IPS-18c (cell line): ENCODE measurements around the gene MEG3.

ENCODE experiments used
- H3K4me3 ChIP-seq: 2 replicates; pipeline ENCODE4 v1.7.0; 2013; ENCODE audit warnings: low read depth, mild to moderate bottlenecking, low read length, moderate library complexity; ENCODE audit not compliant: insufficient read depth
- H3K9me3 ChIP-seq: one replicate; pipeline ENCODE4 v1.6.1; 2013; ENCODE audit warnings: mild to moderate bottlenecking, low read length, moderate library complexity; ENCODE audit not compliant: control insufficient read depth, insufficient read depth

The MEG3 gene

DNA sequence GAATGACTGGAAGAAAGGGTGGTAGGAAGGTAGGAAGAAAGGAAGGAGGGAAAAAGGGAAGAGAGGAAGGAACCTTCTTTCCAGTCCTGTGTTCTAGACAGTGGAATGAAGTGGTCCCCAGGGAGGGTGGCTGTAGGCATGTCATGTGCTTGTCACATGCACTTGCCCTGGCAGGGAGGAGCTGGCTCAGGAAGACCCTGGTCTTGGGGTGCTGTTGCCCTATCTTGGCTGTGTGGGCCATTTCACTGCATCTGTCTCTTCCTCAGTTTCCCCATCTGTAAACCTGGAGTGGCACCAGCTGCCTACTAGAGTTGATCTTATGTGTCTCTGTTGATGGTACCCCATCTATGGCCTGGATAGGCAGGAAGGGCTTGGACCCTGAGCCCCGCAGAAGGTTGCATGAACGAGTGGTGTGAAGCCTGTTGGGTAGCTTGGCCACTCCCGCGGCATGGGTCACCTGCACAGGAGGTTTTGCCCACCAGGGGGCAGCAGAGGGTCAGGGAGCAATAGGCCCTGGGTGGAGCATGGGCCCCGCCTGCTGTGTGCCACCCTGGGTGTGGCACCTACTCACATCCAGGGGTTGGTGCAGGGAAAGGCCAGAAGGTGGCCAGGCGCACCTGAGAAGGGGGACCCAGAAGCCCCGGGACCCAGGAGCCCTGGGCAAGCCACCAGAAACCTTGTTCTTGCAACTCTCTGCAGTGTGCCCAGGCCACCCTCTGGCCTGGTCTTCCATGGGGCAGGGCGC is 25.1 kb downstream of the MEG3 start:
- no peaks in the 10 kb centered on the region for H3K9me3 ChIP-seq

DNA sequence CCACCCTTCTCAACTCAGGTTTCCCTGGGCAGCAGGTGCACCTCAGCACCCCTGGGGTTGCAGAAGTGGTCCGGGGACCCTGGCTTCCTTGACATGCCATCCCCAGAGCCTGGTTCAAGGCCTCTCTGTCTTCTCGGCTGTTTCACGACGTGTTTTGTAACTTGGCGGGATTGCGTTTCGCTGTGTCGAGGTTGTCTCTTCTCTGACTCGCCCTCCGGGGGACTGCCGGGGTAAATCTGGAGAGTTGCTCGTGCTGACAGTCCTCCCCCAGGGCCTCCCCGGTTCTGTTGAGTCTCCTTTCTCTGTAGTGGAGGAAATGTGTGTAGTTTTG is 25.6 kb downstream of the MEG3 start:
- Histone ChIP-seq H3K4me3 (no peak overlapping the region), H3K9me3 (no peaks in the 10 kb centered on the region)

More for the DNA sequence above, 25.1 kb downstream of the MEG3 start:
- no peak overlapping the region for H3K4me3 ChIP-seq

DNA sequence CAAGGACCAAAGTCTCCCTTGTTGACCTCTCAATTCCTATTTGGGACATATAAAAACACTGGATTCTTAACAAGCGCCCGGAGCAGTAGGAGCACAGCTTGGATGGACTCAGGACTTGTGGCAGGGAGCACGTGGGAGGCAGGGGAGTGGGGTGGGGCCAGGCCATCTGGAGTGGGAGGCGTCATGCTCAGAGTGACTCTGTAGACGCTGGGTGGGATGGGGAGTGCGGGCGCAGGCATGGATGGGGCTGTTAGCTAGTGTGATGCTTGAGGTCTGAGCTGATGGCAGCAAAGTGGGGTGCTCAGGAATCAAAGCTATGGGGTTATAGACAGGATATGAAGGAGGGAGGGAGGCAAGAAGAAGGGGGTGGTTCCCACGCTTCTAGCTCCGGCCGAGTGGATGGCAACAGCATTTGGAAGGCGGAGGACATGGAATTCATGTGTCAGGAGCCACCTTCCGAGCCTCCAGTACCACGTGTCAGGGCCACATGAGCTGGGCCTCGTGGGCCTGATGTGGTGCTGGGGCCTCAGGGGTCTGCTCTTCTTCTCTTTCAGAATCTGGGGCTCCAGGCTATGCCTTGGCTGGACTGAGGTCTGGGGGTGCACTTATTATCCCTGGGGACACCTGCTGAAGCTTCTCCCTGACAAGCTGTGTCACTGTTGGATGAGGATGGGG is 26.2 kb downstream of the MEG3 start:
- Histone ChIP-seq H3K9me3 (no peaks in the 10 kb centered on the region), H3K4me3 (no peak overlapping the region)

DNA sequence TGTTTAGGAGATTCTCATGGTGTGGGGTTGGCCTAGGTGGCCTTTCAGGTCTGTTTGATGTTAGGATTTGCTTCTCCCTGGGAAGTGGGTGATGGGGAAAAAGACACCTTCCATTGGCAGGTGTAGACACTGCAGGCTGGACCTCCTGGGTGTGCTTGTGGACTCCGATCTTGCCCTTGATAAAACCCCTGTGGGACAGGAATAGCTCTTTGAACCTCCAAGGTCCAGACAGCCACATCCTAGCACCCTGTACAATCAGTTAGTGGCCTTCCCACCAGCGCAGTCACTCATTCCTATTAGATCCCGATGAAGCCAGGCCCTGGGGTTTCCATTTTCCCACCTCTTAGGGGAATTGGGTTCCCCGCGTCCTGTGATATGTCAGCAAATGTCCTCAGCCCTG is 28.5 kb downstream of the MEG3 start:
- Histone ChIP-seq H3K4me3 (no peak overlapping the region), H3K9me3 (no peaks in the 10 kb centered on the region)

DNA sequence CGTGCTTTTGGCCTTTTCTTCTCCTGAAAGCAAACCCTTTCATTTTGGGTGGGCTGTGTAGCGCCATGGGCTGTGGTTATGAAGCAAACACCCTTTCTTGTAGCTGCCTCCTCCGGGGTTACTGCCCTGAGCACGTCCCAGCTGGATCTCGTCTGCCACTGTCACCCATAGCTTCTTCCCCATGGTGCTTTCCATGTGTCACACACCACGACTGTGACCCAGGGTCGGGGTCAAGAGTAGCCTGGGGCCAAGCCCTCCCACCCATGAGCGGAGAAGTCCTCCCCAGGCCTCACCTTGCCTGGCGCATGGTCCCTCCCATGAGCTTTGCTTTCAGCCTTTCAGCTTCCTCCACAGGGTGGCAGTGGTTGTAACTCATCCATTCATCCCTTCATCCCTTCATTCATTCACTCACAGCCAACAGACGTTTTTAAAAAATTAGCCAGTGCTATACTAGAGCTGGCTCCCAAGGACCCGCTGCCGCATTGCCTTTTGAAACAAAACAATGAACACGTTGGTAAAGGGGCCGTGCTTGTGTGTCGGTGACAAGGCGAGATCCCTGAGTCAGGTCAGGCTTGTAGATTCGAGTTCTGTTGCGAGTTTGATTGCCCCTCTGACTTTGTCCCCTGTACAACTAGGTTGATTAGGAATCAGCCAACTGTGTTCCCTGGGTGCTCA is 29.5 kb downstream of the MEG3 start:
- Histone ChIP-seq H3K4me3 (no peak overlapping the region), H3K9me3 (no peaks in the 10 kb centered on the region)

DNA sequence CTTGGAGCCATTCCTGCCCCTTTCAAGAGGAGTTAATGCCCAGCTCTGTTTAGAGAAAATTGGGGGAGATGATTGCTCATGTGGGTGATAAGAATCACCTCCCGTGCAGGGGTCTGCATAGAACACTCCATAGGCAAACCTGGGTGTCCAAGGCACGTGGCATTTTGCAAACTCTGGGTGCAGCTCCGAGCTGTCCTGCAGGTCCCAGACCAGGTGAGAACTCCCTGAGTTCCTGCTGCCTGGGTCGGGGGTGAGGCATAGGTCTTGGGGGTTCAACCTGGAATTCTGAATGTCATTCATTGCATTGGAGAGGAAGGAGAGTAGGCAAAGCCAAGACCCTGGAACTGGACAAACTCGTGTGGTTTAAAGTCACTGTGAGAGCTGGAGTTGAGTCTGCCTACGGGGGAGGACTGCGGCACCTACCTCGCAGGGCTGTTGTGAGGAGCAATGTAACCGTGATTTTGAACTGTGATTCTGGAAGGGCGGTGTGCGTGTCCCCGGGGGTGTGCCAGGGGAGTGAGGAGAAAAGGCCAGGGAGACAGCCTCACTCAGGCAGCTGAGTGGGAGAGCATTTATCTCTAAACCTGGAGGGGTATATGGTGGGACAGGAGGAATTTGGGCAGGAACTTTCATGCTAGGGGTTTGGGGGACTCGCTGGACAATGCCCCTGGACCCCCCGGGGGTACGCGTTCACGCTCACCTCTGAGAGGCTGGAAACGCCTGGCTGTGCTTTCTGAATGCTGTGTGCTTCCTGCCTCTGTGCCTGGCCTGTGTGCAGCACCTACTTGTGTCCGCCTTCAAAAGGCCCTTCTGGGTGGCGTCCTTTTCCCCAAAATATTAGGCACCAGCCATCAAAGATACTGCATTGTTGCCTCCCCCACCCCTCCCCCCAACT is 30.4 kb downstream of the MEG3 start:
- H3K4me3 ChIP-seq: no peak overlapping the region
- no peaks in the 10 kb centered on the region for H3K9me3 ChIP-seq

DNA sequence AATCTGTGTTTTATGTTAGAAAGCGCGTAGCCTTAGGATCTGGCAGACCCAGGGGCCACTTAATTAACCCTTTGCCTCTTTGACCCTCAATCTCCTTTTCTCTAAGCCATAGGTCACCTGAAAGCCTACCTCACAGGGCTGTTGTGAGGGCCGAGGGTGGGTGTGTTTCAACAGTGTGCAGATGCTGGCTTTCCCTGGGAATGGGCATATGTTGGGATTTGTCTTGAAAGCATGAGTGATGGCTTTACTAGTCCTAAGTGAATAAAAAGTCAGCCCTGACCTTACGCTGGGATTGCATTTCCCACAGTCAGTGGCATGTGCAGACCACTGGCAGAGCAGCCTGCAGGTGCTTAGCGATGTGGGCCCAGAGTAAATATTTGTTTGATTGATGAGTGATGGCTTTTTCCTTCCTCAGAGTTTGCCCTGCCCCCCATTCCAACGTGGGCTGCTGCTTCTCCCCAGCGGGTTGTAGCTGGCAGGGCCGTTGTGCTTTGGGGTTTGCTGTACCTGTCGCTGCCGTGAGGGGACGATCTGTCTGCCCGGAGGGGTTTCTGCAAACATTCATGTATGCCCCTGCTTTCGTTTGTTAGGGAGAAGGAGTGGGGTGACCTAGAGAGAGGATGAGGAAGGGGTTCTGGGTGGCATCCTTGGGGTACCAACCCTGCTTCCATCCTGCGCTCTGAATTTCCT is 31.5 kb downstream of the MEG3 start:
- Histone ChIP-seq H3K9me3 (no peaks in the 10 kb centered on the region), H3K4me3 (no peak overlapping the region)

DNA sequence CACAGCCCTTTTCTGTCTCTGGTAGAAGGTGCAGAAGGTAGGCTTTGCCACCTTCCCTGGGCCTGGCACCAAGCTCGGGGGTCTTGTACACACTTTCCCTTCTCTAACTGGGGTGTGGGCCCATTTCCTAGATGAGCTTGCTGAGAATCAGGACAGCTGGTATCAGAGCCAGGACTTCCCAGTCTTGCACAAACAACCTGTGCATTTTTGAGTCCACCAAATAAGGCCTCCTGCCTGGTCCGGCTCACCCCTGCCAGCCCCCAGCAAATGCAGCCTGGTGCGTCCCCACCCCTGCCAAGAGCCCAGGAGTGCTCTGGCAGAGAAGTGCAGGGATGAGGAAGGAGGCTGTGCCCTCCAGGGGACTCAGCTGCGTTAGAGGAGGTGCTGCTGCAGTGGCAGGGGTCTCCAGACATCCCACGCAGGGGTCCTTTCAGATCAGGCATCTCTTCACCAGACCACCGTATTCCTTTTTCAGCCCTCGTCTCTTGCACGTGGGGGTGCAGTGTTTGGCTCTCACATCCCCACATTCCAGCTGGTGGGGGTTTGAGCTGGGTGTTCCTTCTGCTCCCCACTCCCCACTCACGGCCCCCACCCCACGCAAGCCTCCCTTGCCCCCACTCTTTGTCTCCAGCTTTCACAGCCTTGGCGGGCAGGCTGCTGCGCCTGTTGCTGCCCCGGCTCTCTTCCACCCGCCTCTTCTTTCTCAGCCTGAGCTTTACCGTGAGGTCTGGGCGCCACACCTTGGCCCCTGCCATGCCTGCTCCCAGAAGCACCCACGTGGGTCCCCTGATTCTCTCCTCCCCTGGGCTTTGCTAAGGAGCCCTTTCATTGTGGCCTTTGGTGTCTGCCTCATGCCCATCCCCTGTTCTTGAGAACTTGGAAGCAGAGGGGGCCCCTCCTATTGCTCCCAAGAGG is 32.3 kb downstream of the MEG3 start:
- Histone ChIP-seq H3K4me3 (no peak overlapping the region), H3K9me3 (no peaks in the 10 kb centered on the region)

DNA sequence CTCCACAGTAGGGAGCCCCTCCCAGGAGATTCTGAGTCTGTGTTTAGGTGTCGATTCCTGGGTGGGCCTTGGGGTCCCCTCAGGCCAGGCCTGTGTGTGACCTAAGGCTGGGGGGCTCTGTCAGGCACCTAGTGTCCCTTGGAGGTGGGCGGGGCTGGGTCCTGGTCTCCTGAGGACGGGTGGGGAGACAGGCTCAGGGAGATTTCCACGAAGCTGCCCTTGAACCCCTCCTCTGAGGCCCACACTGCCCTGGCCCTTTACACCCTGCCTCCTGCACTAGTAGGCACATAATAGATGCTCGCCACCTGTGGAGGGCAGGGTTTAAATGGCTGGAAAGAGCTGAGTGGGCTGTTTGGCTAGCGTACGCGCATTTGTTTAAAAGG is 32.9 kb downstream of the MEG3 start:
- no peaks in the 10 kb centered on the region for H3K9me3 ChIP-seq
- H3K4me3 ChIP-seq: no peak overlapping the region

DNA sequence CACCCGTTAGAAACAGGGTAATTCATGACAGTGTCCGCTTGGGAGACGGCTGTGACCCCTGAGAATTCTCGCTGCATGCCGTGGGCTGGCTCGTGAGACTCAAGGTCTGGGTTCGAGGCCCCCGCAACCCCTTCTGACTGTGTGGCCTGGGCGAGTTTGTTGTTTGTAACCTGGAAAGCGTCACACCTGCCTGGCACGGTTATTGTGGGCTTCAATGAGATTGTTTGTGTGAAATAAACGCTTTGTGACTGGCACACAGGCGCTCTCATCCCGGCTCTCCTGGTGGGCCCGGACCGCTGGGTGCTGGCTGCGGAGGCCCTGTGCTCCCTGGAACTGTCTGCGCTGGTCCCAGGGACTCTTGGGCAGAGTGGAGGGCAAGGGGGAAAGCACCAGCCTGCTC is 33.9 kb downstream of the MEG3 start:
- no peaks in the 10 kb centered on the region for H3K9me3 ChIP-seq

DNA sequence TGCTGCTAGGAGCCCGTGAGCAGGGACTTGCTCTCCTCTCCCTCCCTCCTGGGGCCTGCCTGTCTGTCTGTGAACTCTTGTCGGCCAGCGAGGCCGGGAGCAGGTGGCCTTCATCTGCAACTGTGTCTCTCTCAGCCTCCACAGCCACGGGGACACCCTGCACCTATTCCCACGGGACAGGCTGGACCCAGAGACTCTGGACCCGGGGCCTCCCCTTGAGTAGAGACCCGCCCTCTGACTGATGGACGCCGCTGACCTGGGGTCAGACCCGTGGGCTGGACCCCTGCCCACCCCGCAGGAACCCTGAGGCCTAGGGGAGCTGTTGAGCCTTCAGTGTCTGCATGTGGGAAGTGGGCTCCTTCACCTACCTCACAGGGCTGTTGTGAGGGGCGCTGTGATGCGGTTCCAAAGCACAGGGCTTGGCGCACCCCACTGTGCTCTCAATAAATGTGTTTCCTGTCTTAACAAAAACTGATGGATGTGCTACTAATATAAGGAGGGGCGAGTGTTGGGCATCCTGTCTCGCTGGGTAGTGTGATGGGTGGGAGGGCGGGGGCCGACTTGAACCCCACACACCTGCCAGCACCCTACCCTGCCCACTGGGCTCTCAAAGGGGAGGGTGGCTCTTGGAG is 34.8 kb downstream of the MEG3 start:
- Histone ChIP-seq H3K4me3 (no peak overlapping the region), H3K9me3 (no peaks in the 10 kb centered on the region)

More for the DNA sequence above, 33.9 kb downstream of the MEG3 start:
- no peak overlapping the region for H3K4me3 ChIP-seq

DNA sequence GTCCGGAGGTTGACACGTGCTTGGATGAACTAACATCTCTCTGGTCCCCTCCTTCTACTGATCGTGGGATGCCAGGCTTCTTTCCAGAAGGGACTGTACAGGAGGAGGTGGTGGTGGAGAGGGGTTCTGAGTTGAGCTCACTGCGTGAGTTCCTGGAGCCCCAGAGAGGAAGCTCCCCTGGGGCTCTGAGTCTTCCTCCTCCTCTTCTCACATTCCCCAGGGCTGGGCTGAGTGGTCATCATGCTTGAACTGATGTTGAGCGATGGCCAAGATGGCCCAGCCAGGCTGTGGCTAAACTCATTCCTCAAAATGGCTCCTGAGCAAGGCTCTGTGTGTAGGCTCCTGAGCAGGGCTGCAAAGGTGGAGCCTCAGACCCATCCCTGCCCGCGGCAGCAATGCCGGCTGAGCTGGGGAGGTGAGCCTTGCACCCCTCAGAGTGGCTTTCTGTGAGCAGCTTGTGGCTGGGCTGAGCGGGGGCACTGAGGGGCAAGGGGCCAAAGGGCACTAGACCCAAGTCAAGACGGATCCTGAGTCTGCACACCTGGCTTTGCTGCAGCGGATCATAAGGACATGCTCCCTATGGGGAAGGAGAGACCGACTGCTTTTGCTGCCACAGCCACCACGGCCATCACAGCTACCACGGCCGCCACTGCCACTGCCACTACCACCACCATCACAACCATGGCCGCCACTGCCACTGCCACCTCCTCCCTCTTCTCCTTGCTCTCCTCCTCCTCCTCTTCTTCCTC is 35.4 kb downstream of the MEG3 start:
- no peaks in the 10 kb centered on the region for H3K9me3 ChIP-seq
- no peak overlapping the region for H3K4me3 ChIP-seq

DNA sequence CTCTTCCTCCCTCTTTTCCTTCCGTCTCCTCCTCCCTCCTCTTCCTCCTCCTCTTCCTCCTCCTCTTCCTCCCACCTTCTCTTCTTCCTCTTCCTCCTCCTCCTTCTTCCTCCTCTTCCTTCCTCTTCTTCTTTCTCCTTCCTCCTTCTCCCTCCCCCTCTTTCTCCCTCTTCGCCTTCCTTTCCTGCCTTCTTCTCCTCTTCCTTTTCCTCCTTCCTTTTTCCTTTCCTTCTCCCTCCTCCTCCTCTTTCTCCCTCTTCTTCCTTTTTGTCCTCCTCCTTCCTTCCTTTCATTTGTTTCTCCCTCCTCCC is 36.0 kb downstream of the MEG3 start:
- Histone ChIP-seq H3K9me3 (no peaks in the 10 kb centered on the region), H3K4me3 (no peak overlapping the region)

DNA sequence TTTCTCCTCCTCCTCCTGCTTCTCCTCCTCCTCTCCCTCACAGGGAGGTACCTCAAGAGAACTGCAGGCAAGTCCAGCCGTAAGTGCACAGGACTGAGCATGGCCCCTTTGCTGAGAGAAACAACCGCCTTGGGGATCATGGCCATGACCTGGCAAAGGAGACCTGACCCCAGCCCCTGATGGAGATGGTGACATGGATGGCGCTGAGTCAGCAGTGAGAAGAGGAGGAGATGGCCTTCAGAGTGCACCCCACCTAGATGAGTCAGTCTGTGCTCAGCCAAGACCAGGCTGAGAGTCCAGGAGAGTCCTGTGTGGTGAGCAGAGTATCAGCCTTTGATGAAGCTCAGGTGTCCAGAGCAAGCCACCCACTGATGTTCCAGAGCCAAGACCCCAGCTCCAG is 36.4 kb downstream of the MEG3 start:
- no peak overlapping the region for H3K4me3 ChIP-seq

DNA sequence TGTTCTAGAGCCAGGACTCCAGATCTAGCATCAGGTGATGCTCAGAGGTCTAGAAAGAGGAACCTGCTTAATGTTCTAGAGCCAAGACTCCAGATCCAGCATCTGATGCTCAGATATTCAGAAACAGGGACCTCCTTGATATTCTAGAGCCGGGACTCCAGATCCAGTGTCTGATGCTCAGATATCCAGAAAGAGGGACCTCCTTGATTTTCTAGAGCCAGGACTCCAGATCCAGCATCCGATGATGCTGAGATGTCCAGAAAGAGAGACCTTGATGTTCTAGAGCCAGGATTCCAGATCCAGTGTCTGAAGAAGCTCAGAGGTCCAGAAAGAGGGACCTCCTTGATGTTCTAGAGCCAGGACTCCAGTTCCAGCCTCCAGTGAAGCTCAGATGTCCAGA is 36.9 kb downstream of the MEG3 start:
- no peak overlapping the region for H3K4me3 ChIP-seq
- no peaks in the 10 kb centered on the region for H3K9me3 ChIP-seq

More for the DNA sequence above, 36.4 kb downstream of the MEG3 start:
- no peaks in the 10 kb centered on the region for H3K9me3 ChIP-seq
